ENCODE results near the gene WNT2B. TPM values are rescaled to one million over a fixed set of nuclear protein-coding genes. Genes with fewer than 3 reads are reported as not detected.

Gene WNT2B
- total and polyA plus RNA-seq, 10 of the 15 experiments (the other 5 are each of a cell fraction or from before 2014, with no cell fraction given) = 0.02 to 1.1 (median 0.14) TPM

DNA sequence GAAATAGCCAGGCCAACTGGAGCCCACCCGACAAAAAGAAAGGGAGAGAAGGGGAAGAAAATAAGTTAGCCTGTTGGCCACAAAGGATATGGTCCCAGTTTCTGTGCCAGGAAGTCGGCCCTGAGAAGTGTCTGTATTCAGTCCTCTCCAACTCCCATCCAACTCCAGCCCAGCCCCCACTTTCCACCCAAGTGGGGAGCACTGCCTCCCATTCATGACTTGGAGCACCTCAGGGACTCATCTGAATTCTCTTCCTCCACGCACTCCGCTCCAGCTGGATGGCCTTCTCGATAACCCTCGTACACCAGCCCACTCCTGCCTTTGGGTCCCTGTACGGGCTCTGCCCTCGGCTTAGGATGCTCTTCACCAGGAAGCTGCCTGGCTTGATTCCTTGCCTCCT, 2.0 kb upstream of the WNT2B start (continued):
- no peak for TF ChIP-seq PBX3 (IDR thresholded peaks at IDR 0.05; ENCODE audit: insufficient replicate concordance, low read depth, low read length)

DNA sequence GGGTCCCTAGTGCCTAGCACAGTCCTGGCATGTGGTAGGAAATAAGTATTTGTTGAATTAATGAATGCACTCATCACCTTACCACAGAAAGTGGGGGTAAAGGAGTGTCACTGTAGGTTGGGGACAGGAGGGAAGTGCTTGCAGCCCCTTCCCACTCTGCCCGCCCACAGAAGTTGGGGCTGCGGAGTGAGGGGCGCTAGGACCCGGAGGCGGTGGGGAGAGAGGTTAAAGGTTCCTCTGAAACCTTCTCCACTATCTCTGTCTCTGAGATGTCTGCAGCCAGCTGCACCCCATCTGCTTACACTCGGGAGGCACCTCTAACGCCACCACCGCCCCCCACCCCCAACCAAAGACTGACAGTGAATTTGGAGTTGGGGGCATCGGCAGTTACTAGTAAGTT, 1.4 kb upstream of the WNT2B start:
- no peak for DNase-seq (ENCODE audit: low read depth, low spot score)
- Histone ChIP-seq H3K36me3 (ENCODE audit: control insufficient read depth in 2 of 2, insufficient read depth in 2 of 2, low read length in 1 of 2) (no peaks in the 10 kb centered on the region), H3K4me1 (ENCODE audit: control insufficient read depth, insufficient read depth, low read length) (peaks cover 8% of the 10 kb centered on the region; the same call in 1 of the 2 replicates), H3K79me2 (ENCODE audit: control insufficient read depth, insufficient read depth, low read length) (no peaks in the 10 kb centered on the region), H3K27me3 (replicated peaks in 1 of 2; ENCODE audit: control insufficient read depth in 2 of 2, insufficient read depth in 2 of 2, low read length in 1 of 2) (peaks cover 5 to 10% of the 10 kb centered on the region in 2 experiments), H2AFZ (ENCODE audit: control insufficient read depth, low read depth, low read length) (no peak overlapping the region), H3K4me3 (peak overlapping the region; percentile 67; the same call in 1 of the 2 replicates), H3K4me2 (ENCODE audit: control insufficient read depth, insufficient read depth) (no peak overlapping the region; the same call in 1 of the 2 replicates), H3K9ac (ENCODE audit: control insufficient read depth, insufficient read depth, low read length) (no peak overlapping the region), H3K9me3 (replicated peaks; ENCODE audit: control insufficient read depth, insufficient read depth, low read length) (no peaks in the 10 kb centered on the region), H3K27ac (ENCODE audit: control insufficient read depth, insufficient read depth) (no peak overlapping the region), H4K20me1 (ENCODE audit: control insufficient read depth, insufficient read depth) (no peaks in the 10 kb centered on the region)
- no peak for FAIRE-seq
- in situ Hi-C loops (cut with MboI) (no loop called here), intact Hi-C loops (cut with micrococcal nuclease; ENCODE audit: unreplicated experiment) (no loop called here)
- RAD21 ChIA-PET (ENCODE audit: unreplicated experiment) = no interaction called here
- TF ChIP-seq TCF7 (IDR thresholded peaks at IDR 0.05; ENCODE audit: borderline replicate concordance) (no peak), MYB (IDR thresholded peaks at IDR 0.05; ENCODE audit: borderline replicate concordance, low read depth, low read length) (no peak), SP1 (IDR thresholded peaks at IDR 0.05; ENCODE audit: low read depth, low read length) (no peak), REST (IDR thresholded peaks at IDR 0.05; ENCODE audit: low read depth, low read length) (no peak), RCOR1 (conservative IDR thresholded peaks at IDR 0.05; ENCODE audit: low read depth, low read length) (no peak), MEF2A (IDR thresholded peaks at IDR 0.05; ENCODE audit: insufficient read depth, low read depth, low read length) (no peak), GABPA (IDR thresholded peaks at IDR 0.05; ENCODE audit: low read depth) (no peak), ATF7 (IDR thresholded peaks at IDR 0.05; ENCODE audit: low read depth) (no peak), LARP7 (IDR thresholded peaks at IDR 0.05) (no peak), SMAD5 (IDR thresholded peaks at IDR 0.05; ENCODE audit: low read depth) (no peak), NR2C1 (IDR thresholded peaks at IDR 0.05) (no peak), KAT2A (conservative IDR thresholded peaks at IDR 0.05; ENCODE audit: control insufficient read depth, low read depth, low read length) (no peak), SPI1 (IDR thresholded peaks at IDR 0.05; ENCODE audit: borderline replicate concordance, insufficient read depth, low read depth, low read length) (no peak)
- TF ChIP-seq, protein P1, sequence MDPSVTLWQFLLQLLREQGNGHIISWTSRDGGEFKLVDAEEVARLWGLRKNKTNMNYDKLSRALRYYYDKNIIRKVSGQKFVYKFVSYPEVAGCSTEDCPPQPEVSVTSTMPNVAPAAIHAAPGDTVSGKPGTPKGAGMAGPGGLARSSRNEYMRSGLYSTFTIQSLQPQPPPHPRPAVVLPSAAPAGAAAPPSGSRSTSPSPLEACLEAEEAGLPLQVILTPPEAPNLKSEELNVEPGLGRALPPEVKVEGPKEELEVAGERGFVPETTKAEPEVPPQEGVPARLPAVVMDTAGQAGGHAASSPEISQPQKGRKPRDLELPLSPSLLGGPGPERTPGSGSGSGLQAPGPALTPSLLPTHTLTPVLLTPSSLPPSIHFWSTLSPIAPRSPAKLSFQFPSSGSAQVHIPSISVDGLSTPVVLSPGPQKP (IDR thresholded peaks at IDR 0.05; ENCODE audit: low read depth, low read length) = no peak
- TF ChIP-seq, protein P2, sequence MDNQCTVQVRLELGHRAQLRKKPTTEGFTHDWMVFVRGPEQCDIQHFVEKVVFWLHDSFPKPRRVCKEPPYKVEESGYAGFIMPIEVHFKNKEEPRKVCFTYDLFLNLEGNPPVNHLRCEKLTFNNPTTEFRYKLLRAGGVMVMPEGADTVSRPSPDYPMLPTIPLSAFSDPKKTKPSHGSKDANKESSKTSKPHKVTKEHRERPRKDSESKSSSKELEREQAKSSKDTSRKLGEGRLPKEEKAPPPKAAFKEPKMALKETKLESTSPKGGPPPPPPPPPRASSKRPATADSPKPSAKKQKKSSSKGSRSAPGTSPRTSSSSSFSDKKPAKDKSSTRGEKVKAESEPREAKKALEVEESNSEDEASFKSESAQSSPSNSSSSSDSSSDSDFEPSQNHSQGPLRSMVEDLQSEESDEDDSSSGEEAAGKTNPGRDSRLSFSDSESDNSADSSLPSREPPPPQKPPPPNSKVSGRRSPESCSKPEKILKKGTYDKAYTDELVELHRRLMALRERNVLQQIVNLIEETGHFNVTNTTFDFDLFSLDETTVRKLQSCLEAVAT (IDR thresholded peaks at IDR 0.05) = no peak
- POLR2A ChIA-PET = no interaction called here
- no TSS peak for BruUV-seq (replicated peaks)
- SMC1A ChIA-PET (ENCODE audit: uncharacterized antibody, unreplicated experiment) = interaction anchor here (1.4 kb wide), 1 partner anchor 113 kb away, joined by 3 read pairs; no protein-coding TSS in a partner anchor
- no peak for ATAC-seq
- CTCF ChIA-PET = no interaction called here
- 93% methylated on average over 9 of the region's 9 CpGs for WGBS (ENCODE audit: insufficient coverage, insufficient replicate concordance, low lambda C conversion rate, missing lambda C conversion rate)
